ENCODE measurements around the gene SGK1.
"Not testable (repeated sequence)": the region's sequence is repeated elsewhere in the genome, so short reads cannot be mapped to it uniquely, and the experiment has no call there.

Gene SGK1

DNA sequence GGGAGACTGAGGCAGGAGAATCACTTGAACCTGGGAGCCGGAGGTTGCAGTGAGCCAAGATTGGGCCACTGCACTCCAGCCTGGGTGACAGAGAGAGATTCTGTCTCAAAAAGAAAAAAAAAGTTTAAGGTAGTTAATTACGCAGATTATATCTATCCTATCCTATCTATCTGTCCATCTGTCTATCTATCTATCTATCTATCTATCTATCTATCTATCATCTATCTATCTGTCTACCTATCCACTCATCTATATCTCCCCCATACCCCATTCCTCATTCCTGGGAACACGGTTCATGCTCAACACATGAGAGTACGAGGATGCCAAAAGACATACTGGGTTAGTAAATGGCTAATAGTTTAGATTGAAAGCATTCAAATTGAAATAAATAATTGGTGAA lies 8.3 kb upstream of the SGK1 start:
- DNase-seq: not testable (repeated sequence)

DNA sequence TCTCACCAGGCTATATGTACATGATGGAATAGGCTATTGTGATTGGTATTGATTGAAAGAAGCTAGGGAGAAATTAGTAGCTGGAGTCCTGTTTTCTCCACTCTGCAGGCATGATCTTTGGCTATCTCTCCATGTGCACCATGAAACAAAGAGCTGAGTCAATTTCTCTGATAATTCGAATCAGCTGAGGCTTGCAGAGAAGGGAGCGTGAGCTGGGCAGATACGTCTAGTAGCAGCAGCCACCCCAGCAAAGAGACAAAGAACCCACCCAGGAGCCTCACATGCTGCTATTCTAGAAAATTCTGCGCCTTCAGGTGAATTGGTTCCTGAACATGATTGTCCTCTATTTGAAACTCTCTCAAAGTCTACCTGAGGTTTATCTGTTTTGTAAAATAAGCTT lies 6.9 kb upstream of the SGK1 start:
- no peak for DNase-seq

DNA sequence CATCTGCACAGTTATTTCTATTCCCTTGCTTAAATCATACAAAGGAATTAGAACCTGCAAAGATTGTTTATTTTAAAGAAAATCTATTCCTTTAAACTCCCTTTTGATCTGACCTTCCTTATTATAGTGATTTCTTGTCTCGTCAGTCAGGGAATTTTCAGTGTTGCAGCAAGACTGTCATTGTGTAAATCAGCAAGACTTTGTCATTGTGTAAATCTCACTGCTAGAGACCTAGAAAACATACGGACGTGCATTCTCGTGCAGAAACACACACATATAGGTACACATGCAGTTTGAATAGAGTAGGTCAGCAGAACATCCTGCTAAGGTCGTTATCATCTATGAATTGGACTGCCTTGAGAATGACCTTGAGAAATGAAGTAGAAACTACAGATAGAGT lies 6.2 kb upstream of the SGK1 start:
- DNase-seq: no peak

DNA sequence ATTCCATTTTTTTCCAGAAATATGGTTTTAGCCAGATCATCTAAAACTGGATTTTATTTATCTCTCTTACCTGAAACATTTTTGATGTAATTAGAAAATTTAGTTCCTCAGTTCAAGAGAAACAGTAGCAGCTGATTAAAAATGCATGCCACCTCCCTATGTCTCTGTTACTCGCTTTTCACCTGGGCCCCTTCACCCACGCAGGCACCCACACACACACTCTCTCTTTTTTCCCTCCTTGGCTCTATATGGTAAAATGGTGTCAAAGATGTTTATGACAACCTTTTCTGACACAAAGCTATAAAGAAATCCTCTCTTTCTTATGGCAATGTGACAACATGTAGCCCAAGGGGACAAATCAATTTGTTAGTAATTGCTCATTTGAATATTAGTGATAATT lies 5.8 kb upstream of the SGK1 start:
- DNase-seq: no peak

DNA sequence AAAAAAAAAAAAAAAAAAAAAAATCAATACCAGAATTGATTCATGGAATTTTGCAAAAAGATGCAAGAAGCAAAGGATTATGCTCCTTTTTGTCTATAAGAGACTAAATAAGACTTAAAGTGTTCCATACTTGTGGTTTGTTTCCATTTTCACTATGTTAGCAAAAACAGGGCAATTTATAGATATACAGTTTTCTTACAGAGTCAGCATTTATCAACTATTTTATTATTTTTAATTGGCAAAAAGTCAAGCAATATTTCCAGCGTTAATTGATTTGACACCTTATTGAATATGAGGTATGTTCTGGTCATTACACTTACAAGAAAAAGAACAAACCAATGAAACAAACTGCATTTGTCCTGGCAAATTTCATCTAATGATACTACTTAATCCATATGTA lies 5.4 kb upstream of the SGK1 start:
- no peak for DNase-seq

GRCh38 chr6:134322216-134322615 lies 4.3 kb upstream of the SGK1 start:
- DNase-seq: no peak

DNA sequence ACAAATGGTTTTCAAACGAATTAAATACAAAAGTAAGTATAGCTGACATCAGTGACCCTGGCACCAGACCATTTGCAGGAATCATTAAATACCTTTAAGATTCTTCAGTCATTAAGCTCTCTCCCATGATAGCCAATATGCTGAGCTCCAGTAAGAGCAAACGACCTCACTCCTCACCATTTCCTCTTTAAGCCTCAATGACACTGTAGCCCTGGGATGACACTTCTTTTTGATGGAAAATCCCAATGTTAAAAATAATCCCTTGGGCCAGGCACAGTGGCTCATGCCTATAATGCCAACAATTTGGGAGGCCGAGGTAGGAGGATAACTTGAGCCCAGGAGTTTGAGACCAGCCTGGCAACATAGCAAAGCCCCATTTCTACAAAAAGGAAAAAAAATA lies 3.3 kb upstream of the SGK1 start:
- no peak for DNase-seq

- not testable (repeated sequence) for DNase-seq
Observed at GRCh38 chr6:134319686-134320085, 1.8 kb upstream of the SGK1 start.

DNA sequence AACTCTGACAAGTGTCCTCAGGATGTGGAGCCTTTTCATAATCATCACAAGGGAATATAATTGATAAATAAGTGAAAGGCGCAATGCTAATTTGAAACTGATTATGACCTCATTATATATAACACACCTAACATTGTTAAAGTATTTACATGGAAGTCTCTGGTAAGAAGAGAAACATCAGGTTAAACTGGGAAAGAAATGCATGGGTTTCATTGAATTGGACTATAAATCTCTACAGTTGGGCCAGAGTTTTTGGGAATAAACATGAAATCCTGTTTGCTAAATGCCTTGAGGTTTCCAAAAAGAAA lies 1.0 kb upstream of the SGK1 start:
- no peak for DNase-seq

- DNase-seq: no peak
Observed at GRCh38 chr6:134318236-134318973, 493 bp upstream of the SGK1 start.

DNA sequence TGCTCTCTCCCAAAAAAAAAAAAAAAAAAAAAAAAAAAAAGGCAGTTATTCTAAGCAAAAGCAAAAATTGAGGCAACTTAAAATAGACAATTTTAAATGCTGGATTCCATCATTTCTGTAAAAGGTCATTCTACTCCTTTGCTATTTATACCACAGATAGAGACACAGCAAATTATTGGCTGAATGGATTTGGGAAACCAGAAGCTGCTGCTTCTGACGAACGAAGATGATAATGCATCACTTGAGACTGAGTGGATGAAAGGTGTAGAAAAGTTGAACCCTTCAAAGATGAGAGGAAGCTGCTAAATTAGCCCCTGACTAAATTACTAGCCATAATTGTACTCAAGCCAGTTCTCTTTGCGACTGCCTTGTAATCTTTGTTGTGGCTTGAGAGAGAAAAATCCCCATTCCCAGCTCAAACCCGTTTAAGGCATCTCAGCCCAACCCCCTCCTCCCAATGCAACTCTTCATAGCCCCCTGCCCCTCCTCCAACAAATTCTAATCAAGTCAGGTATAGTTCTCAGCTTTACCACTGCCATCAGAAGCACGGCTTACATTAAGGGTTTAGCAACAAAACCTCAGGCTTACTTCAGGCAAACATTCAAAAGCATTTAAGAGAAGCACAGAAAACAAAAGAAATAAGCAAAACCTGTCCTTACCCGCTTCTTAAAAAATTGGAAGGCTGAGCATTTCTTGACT lies 1.0 kb downstream of the SGK1 start:
- DNase-seq: no peak

DNA sequence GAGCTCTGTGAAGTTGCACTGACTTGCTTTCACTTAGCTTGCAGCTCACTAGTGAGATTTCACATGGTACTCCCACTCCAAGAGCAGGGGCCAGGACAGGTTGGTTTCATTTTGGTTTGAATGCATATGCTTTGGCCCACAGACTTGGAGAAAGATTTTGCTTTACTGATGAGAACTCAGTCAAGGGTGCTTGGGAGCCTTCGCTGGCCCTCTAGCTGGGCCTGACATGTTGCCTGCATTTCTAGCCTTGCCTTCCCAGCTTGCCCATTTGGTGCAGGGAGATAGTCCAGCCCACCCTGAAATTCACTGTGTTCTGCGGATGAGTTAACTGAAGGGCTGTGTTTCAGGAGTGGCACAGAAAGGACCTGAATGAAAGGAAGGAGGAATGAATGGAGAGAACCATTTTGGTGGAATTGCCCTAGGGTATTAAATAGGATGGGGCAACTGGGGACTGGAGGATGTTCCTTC lies 1.9 kb downstream of the SGK1 start:
- no peak for DNase-seq

DNA sequence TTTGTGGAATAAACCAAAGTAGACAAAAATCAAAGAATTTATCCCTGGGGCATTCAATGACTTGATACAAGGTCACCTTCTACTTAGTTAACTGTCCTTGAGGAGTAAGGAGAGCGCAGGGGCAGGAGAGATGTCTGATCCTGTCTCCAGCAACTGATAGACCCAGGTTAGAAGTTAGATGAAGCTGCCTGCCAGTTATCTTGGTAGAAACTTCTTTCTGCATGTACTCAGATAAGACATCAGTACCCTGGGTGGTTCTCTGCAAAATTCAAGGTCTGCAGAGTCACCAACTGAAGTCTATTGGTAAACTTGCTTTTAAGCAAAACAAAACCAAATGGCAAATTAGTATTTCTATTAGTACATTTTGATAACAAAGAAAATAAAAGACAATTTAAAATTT lies 2.7 kb downstream of the SGK1 start:
- DNase-seq: no peak

DNA sequence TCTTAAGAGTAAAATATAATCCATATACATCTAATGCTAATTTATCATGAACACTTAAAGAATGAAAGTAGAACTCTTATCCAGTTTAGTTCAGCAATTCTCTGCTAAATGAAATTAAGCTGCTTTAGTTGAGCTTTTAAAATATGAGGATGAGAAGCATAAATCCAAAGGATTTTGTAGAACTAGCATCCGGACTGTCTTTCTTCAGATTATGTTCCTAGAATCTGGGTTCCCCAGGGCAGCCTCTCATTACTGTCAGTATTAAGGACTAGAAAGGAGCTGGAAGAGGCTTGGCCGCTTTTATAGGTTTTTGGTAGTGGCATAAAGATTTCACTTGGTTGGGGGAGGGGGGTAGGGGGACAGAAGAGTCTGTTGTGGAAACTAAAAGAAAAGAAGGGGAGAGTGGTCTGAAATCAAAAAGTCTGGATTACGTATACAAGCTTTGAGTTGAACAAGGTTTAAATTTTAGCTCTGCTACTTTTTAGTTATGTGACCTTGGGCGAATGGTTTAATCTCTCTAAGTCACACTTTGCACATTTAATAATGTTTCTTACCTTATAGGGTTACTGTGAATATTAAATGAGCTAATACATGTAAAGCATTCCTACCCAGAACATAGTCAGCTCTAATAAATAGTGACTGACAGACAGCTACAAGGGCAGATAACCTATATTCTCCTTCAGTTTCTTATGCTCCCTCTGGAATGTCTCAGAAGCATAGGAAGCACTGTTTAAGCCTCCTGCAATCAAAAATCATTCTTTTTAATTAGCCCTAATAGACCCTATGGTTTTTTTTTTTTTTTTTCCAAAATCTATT lies 3.7 kb downstream of the SGK1 start:
- DNase-seq: no peak

GRCh38 chr6:134312038-134312660 lies 5.8 kb downstream of the SGK1 start:
- DNase-seq: no peak

DNA sequence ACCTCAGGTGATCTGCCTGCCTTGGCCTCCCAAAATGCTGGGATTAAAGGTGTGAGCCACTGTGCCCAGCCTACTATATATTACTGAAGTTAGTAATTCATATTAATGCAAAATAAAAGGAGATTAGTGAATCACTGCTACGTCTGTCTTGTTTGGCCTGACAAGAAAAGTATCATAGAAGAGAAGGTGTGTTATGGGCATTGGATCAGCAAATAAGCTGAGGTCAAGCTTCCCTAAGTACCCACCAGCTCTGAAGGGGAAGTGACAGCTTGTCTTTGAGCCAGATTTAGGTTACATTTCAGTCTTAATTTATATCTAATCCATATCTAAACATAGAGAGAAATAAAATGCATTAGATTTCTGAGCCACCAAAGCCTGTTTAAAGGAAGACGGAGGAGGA lies 7.1 kb downstream of the SGK1 start:
- no peak for DNase-seq

DNA sequence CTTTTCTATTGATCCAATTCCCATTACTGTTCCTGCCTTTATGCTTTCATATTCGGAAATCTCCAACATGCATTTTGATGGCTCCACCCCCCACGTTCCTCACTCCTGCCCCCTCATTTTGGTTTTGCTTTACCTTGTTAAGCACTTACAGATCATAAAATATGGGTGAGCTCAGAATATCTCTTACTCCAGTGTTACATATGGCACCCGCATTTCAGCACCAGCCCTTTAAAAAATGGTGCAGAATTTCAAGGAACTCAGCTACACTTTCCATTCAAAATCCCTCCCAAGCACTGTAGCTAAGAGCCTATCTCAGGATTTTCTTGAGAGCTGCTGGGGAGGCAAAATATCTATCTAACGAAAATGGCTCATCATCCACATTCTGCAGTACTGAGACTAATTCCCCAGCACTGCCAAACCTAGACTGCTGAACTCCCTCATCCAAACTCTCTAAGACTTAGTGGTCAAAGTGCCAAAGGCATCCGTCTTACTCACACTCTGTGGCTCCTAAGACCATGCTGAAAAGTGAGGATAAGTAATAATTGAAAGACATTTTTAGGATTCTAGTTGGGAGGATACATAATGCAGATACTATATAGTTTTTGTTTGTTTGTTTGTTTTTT lies 7.8 kb downstream of the SGK1 start:
- DNase-seq: no peak

GRCh38 chr6:134309227-134309626 lies 8.7 kb downstream of the SGK1 start:
- DNase-seq: no peak

- DNase-seq: no peak
Observed at GRCh38 chr6:134308800-134309199, 9.1 kb downstream of the SGK1 start.

GRCh38 chr6:134307870-134308269 lies 10.0 kb downstream of the SGK1 start:
- no peak for DNase-seq

DNA sequence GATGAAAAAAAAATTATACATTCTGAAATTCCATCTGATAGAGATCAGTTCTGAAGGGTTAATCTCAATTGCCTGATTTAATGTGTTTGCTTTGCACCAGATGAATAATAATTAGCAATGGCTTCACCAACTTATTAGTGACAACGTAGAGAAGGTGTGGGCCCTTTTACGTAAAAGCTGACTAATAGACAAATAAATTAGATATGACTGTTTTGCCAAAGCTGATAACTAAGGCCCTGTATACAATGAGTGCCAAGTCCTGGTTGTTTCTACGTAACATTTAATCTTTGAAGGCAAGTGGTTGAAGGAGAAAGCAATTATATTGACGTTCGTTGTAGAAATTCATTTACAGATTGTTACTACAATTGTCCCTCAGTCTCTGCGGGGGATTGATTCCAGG lies 10.8 kb downstream of the SGK1 start:
- DNase-seq: no peak

GRCh38 chr6:134304381-134304780 lies 13.5 kb downstream of the SGK1 start:
- DNase-seq: not testable (repeated sequence)

GRCh38 chr6:134303891-134304290 lies 14.0 kb downstream of the SGK1 start:
- no peak for DNase-seq

Measured in GF-D8 (cell line).